Daoy (cell line): ENCODE data around the gene PCBP3. TPM values are rescaled to one million over a fixed set of nuclear protein-coding genes. Genes with fewer than 3 reads are reported as not detected.
A peak's percentile ranks its signal among the peaks of the same experiment; 100 is the strongest.
"Not testable (repeated sequence)": the region's sequence is repeated elsewhere in the genome, so short reads cannot be mapped to it uniquely, and the experiment has no call there.

Experiments
- DNase-seq: peaks from one replicate; pipeline ENCODE4 v3.0.0-alpha.2; 2015; ENCODE audit warnings: low read depth
- total RNA-seq: library from RNA; depleted of rRNA; stranded (reverse); fragments of >200 nt; shearing (Covaris generic); gene quantifications from 2 replicates; pipeline ENCODE4 v1.2.3, GENCODE V29; 2014; rRNA removed

The PCBP3 gene
- total RNA-seq: 2.1 and 8.1 TPM in 2 replicates

DNA sequence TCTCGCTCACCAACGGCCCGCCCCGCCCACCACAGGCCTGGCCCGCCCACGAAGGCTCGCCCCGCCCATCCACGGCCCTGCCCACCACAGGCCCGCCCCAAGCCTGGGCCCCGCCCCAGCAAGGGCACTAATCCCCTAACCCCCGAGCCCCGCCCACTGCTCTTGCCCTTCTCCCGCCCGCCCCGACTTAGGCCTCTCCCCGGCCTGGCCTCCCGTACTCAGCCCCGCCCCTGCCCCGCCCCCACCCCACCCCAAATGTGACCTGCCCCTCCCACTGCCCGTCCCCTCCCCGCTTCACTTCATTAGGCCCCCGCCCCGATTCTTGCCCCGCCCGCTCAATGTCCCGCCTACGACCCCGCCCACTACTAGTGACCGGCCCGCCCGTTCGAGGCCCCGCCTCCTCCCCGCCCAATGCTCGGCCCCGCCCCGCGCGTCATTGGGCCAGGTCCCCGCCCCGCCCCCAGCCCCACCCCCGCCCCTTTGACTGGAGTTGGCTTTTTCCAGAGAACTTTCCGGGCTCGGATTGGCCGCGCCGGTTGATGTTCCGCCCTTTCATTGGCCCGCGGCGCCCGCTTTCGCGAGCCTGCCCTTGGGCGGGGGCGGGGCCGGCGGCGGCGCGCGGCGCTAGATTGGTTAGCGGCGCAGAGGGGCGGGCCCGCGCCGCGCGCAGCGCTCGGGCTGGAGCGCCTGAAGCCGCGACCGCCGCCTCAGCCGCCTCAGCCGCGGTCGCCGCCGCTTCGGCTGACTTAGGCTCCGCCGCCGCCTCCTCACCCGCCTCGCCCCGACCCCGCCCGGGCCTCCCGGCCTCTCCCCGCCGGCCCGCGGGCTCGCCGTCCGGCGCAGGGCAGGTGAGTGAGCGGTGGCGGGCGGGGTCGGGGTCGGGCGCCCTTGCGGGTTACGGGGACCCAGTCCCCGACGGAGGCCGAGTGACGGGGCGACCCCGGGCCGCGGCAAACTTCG, at the start of gene PCBP3:
PCBP3 (plus strand) TSS at position 705 of the 960 bp plus-strand sequence. CDS start 206,361 bp downstream, outside the sequence.
- DNase-seq: peak; percentile 96

DNA sequence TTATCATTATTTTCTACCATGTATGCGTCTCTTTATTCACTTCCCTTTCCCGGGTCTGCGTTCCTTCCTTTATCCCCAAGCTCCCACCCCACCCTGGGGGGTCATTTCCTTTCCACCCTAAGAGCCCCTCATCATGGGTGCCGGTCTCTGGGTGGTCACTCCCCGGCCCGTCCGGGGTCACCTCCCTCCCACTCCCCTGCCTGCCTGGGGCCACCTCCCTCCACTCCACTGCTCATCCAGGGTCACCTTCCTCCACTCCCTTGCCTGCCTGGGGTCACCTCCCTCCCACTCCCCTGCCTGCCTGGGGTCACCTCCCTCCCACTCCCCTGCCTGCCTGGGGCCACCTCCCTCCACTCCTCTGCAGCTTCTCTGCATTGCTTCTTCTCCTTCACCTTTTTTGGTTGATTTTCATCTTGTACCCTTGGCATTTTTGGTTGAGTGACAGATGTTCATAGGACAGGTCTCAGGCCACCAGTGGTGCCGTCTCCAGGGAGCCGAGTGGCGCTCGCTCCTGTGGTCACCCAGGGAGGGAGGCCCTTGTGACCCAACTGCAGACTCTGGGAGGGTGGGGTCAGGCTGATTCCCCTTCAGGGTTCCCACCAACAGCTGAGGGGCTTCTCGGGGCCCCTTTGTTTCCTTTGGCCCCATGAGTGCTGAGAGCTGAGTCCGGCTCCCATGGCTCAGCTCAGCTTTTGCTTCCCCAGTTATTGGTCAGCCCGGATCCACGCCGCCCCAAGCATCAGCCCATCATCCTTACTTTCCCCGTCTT, 48.6 kb upstream of the PCBP3 start:
- no peak for DNase-seq

DNA sequence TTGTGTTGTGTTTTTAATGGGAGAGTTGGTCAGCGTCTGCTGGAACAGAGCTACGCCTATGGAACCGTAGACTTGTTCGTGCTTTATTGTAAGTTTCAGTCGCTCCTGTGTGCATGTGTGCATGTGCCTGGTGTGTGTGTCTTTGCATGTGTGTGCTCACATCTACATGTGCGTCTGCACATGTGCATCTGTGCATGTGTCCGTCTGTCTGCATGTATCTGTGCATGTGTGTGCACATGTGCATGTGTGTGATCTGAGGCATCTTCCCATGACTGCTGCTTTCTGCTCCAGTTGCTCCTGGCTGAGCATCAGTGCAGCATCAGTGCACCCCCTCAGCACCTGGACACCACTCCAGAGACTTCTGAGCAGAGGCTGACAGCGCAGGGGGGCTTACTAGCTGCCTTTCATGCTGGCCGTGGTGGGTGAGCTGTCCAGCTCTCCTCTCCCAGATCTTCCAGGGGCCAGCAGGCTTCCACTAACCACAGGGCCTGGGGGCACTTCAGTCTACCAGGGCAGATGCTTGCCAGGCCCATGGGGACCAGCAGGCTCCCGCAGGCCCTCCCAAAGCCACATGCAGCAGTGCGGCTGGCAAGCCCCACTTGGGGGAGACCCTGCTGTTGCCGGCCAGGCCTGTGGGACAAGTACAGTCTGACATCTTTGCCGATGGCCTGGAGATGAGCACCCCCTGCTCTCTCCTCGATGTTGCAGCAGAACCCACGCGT, 47.8 kb upstream of the PCBP3 start:
- DNase-seq: no peak

- DNase-seq: peak; percentile 71
Observed at GRCh38 chr21:45596704-45597318, 46.7 kb upstream of the PCBP3 start.

DNA sequence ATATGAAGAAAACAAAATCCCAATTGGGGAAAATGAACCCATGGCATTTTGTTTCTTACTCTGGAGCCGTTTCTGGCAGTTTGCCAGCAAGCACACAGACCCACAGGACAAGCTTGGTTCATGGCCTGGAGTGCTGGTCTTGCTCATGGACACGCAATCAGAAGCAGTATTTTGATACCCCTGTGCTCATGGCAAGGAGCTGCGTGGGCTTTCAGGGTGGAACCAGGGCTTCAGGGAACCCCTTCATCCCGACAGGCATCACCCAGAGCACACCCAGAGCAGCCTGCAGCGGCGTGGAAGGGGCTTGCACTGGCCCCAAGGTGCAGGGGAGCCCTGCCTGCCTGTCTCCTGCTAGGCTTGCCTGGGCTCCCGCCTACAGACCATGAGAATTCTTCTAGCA, 45.4 kb upstream of the PCBP3 start:
- DNase-seq: no peak

GRCh38 chr21:45598666-45599065, 44.9 kb upstream of the PCBP3 start:
- no peak for DNase-seq

GRCh38 chr21:45599146-45599581, 44.4 kb upstream of the PCBP3 start:
- DNase-seq: no peak

- no peak for DNase-seq
Observed at GRCh38 chr21:45600248-45600647, 43.3 kb upstream of the PCBP3 start.

- DNase-seq: no peak
Observed at GRCh38 chr21:45601551-45601950, 42.0 kb upstream of the PCBP3 start.

GRCh38 chr21:45602106-45602505, 41.4 kb upstream of the PCBP3 start:
- DNase-seq: no peak

DNA sequence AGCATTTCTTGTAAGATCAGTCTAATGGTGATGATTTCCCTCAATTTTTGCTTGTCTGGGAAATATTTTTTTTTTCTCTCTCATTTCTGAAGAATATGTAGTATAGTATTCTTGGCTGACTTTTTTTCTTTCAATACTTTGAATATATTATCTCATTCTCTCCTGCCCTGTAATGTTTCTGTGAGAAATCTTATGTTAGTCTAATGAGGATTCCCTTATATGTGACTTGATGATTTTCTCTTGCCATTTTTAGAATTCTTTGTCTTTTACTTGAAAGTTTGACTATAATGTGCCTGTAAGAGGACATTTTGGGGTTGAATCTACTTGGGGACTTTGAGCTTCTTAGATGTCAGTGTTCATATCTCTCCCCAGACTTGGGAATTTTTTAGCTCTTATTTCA, 40.0 kb upstream of the PCBP3 start:
- DNase-seq: no peak

DNA sequence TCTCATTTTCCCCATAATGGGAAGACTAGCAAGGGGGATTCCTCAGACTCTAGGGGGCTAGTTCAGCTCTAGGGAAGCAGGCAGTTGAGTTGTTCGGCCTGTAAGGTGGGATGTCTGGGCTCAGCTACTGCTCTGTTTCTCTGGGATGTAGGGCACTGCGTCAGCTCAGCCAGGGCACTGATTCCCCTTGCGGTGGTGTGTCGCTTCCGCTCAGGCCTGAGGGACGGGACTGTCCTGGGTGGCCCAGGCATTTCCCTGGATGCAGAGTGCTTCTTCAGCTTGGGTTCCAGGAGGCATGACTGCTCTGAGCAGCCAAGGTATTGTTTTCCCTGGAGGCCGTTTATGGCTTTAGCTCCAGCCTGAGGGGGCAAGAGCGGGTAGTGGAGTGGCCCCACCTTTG, 38.8 kb upstream of the PCBP3 start:
- DNase-seq: not testable (repeated sequence)

GRCh38 chr21:45607021-45607908, 36.3 kb upstream of the PCBP3 start:
- peak; percentile 90 for DNase-seq

GRCh38 chr21:45607909-45608295, 35.6 kb upstream of the PCBP3 start:
- DNase-seq: no peak

DNA sequence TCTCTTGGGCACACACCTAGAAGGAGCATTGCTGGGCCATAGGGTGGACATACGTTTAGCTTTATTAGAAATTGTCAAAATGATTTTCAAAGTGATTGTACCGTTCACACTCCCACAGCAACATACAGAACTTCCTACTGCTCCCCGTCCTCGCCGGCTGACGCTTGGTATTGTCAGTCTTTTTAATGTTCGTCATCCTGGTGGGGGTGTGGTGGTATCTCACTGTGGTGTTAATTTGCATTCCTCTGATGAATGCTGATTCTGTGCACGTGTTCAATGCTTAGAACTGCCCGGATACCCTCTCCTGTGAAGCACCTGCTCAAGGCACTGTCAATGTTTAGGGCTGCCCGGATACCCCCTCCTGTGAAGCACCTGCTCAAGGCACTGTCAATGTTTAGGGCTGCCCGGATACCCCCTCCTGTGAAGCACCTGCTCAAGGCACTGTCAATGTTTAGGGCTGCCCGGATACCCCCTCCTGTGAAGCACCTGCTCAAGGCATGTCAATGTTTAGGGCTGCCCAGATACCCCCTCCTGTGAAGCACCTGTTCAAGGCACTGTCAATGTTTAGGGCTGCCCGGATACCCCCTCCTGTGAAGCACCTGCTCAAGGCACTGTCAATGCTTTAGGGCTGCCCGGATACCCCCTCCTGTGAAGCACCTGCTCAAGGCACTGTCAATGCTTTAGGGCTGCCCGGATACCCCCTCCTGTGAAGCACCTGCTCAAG, 34.6 kb upstream of the PCBP3 start:
- not testable (repeated sequence) for DNase-seq

GRCh38 chr21:45609616-45610015, 33.9 kb upstream of the PCBP3 start:
- not testable (repeated sequence) for DNase-seq

DNA sequence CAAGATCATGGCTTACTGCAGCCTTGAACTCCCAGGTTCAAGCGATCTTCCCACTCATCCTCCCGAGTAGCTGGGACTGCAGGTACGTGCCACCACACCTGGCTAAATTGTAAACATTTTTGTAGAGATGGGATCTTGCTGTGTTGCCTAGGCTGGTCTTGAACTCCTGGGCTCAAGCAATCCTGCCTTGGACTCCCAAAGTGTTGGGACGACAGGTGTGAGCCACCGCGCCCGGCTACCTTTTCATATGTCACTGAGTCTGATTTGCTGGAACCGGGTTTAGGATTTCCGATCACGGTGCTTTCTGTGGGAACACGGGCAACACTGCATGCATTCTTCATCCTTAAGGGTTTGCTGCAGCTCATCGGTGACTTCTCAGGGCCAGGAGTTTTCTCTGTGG, 32.2 kb upstream of the PCBP3 start:
- DNase-seq: no peak

DNA sequence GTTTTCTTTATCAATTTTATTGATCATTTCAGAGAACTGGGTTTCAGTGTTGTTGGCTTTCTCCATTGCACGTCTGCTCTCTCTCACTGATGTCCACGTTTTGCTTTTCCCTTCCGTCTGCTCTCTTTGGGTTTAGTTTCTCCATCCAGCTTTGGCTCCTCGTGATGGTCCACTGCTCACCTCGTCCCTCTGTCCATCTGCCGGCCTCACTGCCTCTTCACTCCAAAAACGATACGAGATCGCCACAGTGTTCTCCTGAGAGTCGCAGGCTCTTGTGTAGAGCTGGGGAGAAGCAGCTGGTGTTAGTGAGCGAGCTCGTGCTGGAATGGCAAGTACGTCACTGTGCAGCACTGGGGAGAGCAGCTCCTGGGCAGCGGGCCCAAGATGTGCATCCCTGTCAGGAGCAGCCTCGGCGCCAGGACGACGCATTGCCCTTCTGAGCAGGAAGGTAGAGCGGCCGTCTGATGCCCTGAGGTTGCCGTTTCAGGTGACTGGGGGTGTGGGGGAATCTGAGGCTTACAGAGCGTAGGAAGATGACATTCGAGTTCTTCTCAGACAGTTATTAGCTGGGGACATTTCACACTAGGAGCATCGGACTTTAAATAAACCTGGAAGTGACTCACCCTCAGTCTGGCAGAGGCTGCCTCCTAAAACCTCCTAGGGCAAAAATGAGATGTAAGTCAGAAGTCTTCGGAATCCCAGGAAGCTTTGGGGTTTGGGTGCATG, 31.4 kb upstream of the PCBP3 start:
- DNase-seq: peak; percentile 87

DNA sequence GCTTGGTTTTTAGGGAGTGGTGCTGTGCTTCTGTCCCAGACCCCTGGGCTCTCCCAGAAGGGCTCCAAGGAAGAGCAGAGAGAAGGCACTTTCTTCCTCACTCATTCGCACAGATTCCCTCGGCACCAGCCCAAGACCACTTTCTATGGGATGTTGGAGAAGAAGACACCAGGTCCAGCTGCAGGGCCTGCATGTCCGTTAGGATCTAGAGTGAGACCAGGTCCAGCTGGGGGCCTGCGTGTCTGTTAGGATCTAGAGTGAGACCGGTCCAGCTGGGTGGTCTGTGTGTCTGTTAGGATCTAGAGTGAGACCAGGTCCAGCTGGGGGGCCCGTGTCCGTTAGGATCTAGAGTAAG, 30.9 kb upstream of the PCBP3 start:
- DNase-seq: not testable (repeated sequence)
